SU-DHL-6 (cell line): ENCODE results near the gene EPN1.

Experiments
- EZH2phosphoT487 ChIP-seq: fragments of 200-600 bp; sonication (generic), shearing (Covaris generic); conservative IDR thresholded peaks from 2 replicates; pipeline ENCODE4 v1.6.1; 2018; ENCODE audit warnings: mild to moderate bottlenecking, antibody characterized with exemption, low read length, moderate library complexity, mixed read lengths
- TF ChIP-seq, protein P1 (sequence below): fragments of 200-600 bp; sonication (generic); IDR thresholded peaks from one replicate; pipeline ENCODE4 v1.5.1; 2017; ENCODE audit warnings: antibody characterized with exemption, mild to moderate bottlenecking, low read length, moderate library complexity; ENCODE audit not compliant: insufficient read depth, poor library complexity, severe bottlenecking

DNA sequence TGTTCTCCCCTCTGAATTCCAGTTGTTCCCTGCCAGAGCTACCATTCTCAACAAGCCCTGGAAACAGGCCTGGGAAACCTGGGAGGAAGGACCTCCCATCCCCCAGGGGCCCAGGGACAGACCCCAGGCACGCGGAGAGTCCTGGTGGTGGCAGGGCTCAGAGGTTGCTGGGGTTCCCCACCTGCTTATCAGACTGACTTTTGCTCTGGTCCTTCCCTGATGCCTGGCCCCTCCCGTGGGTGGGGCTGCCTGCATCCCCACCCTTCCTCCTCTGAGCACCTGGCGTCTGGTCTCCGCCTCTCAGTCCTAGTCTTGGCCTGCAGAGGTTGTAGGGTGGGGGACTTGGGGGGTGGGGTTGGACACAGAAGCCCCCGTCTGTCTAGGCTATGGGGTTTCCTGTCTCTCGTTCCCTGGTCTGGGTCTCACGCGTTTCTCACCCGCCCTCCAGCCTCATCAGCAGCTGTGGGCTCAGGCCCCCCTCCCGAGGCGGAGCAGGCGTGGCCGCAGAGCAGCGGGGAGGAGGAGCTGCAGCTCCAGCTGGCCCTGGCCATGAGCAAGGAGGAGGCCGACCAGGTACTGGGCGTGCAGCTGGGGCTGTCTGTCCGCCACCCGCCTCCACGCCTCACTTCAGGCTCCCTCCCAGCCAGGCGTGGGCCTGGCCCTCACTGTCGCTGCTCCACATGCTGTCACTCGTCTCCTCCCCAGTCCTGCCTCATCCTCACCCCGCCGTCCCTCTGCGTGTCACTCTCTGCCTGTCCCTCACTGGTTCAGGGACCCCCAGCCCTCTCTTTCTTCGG lies 13.6 kb downstream of the EPN1 start:
- TF ChIP-seq, protein P1, sequence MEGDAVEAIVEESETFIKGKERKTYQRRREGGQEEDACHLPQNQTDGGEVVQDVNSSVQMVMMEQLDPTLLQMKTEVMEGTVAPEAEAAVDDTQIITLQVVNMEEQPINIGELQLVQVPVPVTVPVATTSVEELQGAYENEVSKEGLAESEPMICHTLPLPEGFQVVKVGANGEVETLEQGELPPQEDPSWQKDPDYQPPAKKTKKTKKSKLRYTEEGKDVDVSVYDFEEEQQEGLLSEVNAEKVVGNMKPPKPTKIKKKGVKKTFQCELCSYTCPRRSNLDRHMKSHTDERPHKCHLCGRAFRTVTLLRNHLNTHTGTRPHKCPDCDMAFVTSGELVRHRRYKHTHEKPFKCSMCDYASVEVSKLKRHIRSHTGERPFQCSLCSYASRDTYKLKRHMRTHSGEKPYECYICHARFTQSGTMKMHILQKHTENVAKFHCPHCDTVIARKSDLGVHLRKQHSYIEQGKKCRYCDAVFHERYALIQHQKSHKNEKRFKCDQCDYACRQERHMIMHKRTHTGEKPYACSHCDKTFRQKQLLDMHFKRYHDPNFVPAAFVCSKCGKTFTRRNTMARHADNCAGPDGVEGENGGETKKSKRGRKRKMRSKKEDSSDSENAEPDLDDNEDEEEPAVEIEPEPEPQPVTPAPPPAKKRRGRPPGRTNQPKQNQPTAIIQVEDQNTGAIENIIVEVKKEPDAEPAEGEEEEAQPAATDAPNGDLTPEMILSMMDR, result no peak
- TF ChIP-seq EZH2phosphoT487, result no peak
